Umbilical cord (tissue), 2 donors: ENCODE measurements around the gene METTL9. TPM values are rescaled to one million over a fixed set of nuclear protein-coding genes. Genes with fewer than 3 reads are reported as not detected.
"Not testable (repeated sequence)": the region's sequence is repeated elsewhere in the genome, so short reads cannot be mapped to it uniquely, and the experiment has no call there.

Experiments
- DNase-seq: peaks from one replicate; pipeline ENCODE4 v3.0.0-alpha.2; 2015; ENCODE audit warnings: low spot score
- total RNA-seq: library from RNA; depleted of rRNA; stranded (reverse); fragments of >200 nt; gene quantifications from one replicate; pipeline ENCODE4 v1.2.3, GENCODE V29; 2014; ENCODE audit warnings: low replicate concordance; ENCODE audit not compliant: insufficient read depth

Gene METTL9
- total RNA-seq, 1 donor from 2014 or later, result 174 TPM

GRCh38 chr16:21656795-21657768 lies 57.7 kb downstream of the METTL9 start:
- DNase-seq, result peak; percentile 50

DNA sequence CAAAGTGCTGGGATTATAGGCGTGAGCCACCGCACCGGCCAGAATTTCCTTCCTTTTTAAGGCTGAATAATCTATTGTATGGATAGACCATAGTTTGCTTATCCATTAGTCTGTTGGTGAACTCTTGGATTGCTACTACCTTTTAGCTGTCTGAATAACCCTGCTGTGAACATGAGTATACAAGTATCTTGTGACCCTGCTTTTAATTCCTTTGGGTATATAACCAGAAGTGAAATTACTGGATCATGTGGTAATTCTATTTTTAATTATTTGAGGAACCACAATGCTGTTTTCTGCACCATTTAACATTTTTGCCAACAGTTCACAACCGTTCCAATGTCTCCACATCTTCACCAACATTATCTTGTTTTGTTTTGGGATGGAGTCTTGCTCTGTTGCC lies 59.7 kb downstream of the METTL9 start:
- no peak for DNase-seq

- no peak for DNase-seq
Measured at GRCh38 chr16:21663889-21664647, 64.7 kb downstream of the METTL9 start, which contains the start of gene OTOA. Gene OTOA (plus strand): TSS chr16:21663968. CDS start chr16:21678515, 14,547 bp downstream.

DNA sequence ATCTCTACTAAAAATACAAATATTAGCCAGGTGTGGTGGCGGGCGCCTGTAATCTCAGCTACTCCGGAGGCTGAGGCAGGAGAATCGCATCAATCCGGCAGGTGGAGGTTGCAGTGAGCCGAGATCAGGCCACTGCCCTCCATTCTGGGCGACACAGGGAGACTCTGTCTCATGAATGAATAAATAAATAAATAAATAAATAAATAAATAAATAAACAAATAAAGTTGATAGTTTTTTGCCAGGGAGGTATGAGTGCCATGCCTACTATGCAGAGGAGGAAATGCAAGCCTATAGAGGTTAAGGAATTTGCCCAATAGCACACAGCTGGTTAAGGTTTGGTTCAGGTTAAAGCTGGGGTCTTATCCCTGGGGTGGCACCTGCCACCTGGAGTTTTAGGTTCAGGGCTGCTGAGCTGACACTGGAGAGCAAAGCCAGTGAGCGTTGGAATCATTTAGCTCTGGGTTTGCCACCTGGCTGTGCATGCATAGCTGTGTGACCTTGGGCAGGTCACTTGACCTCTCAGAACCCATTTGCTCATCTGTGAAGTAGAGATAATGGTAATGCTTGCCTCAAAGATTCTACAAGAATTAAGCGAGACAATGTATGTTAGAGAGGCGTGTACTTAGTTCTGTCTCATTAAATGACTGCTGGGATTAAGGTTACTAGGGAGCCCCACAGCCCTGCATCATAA lies 65.6 kb downstream of the METTL9 start:
- no peak for DNase-seq

GRCh38 chr16:21666772-21667171 lies 67.4 kb downstream of the METTL9 start:
- DNase-seq, result no peak

GRCh38 chr16:21667575-21667974 lies 68.2 kb downstream of the METTL9 start:
- no peak for DNase-seq

GRCh38 chr16:21673469-21673868 lies 74.1 kb downstream of the METTL9 start:
- no peak for DNase-seq

- DNase-seq, result not testable (repeated sequence)
Measured at GRCh38 chr16:21674456-21674855, 75.1 kb downstream of the METTL9 start.

GRCh38 chr16:21680714-21681113 lies 81.3 kb downstream of the METTL9 start:
- DNase-seq, result not testable (repeated sequence)

DNA sequence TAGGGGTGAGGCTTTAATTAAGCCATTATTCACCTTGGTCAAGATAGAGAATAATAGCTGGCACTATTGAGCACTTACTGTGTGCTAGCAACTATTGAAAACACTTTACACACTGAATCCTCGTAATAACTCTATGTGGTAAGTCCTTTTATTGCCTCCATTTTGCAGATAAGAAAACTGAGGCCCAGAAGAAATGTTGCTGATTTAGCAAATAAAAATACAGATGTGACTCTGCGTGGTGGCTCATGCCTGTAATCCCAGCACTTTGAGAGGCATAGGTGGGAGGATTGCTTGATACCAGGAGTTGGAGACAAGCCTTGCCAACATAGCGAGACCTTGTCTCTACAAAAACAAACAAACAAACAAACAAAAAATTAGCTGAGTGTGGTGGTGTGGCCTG lies 83.8 kb downstream of the METTL9 start:
- DNase-seq, result no peak

GRCh38 chr16:21684199-21684598 lies 84.8 kb downstream of the METTL9 start:
- DNase-seq, result no peak

DNA sequence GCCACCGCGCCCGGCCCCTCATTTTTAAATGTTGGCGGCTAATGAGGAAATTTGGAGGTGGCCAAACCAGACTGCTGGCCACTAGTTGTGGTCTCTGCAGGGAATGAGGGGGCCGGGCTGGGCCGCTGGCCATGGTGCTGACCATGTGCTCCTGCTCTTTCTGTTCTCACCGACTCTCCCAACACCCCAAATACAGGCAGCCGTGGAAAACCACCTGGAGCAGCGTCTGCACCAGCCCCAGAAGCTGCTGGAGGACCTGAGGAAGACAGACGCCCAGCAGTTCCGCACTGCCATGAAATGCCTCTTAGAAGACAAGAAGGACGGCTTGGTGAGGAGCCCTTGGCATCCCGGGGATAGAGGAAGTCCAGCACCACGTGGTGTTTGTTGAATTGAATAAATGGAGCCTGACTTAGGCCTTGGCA lies 85.7 kb downstream of the METTL9 start:
- no peak for DNase-seq

- DNase-seq, result no peak
Measured at GRCh38 chr16:21689107-21689506, 89.7 kb downstream of the METTL9 start.

- not testable (repeated sequence) for DNase-seq
Measured at GRCh38 chr16:21690967-21691366, 91.6 kb downstream of the METTL9 start.

- DNase-seq, result no peak
Measured at GRCh38 chr16:21694609-21695008, 95.2 kb downstream of the METTL9 start.

DNA sequence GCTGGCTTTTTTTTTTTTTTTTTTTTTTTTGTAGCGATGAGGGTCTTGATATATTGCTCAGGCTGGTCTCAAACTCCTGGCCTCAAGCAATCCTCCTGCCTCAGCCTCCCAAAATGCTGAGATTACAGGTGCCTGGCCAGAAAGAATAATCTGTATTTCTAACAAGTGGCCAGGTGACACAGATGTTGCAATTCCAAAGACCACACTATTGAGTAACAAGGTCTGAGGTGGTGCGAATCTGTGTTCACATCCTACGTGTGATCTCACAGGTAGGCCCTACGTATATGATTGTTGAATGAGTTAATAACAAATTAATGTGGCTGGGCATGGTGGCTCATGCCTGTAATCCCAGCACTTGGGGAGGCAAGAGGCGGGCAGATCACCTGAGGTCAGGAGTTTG lies 97.7 kb downstream of the METTL9 start:
- no peak for DNase-seq

GRCh38 chr16:21698169-21699032 lies 99.0 kb downstream of the METTL9 start:
- DNase-seq, result no peak

DNA sequence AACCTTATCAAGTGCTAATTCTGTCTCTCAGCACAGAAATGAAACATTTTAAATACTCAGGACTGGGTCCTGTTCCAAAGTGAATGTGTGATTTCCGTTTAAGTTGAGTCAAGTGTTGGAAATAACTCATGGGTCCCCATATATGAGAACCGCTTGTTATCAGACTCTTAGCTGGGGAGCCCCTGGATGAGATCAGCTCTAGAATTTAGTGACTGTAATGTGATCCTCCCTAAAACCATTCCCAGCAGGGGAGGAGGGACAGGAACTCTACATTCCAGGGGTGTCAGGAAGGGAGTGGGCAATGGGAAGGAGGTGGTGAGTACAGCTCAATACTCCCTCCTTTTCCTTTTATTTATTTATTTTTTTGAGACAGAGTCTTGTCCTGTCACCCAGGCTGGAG lies 101.9 kb downstream of the METTL9 start:
- DNase-seq, result no peak

- no peak for DNase-seq
Measured at GRCh38 chr16:21702276-21702675, 102.9 kb downstream of the METTL9 start.

DNA sequence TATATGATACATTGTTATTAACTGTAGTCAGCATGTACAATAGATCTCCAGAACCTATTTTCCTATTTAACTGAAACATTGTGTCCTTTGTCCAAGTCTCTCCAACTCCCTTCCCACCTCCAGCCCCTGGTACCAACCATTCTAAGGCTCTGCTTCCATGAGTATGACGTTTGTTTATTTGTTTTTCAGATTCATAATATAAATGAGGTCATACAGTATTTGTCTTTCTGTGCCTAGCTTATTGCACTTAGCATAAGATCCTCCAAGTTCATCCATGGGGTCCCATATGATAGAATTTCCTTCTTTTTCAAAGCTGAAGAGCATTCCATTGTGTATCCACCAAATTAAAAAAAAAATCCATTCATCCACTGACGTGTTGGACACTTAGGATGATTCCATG lies 103.8 kb downstream of the METTL9 start:
- no peak for DNase-seq
